Activated CD8-positive, alpha-beta memory T cell treated with anti-CD3 and anti-CD28 coated beads, Interleukin-2, amount 50 U/mL, for 1 hour (primary cell): Measurements from ENCODE around the gene STUM.

Experiments
- DNase-seq: peaks from one replicate; pipeline ENCODE4 v3.0.0-alpha.2; 2020; ENCODE audit errors: extremely low read depth

STUM gene

GRCh38 chr1:226560243-226560642 is 11.7 kb downstream of the STUM start:
- DNase-seq, result no peak

GRCh38 chr1:226562989-226563388 is 14.4 kb downstream of the STUM start:
- no peak for DNase-seq

GRCh38 chr1:226563666-226564065 is 15.1 kb downstream of the STUM start:
- DNase-seq, result no peak

- DNase-seq, result no peak
Measured at GRCh38 chr1:226565476-226565875, 16.9 kb downstream of the STUM start.

GRCh38 chr1:226566234-226566633 is 17.7 kb downstream of the STUM start:
- DNase-seq, result no peak

GRCh38 chr1:226566760-226567159 is 18.2 kb downstream of the STUM start:
- DNase-seq, result no peak

- DNase-seq, result no peak
Measured at GRCh38 chr1:226568077-226568831, 19.7 kb downstream of the STUM start.

- no peak for DNase-seq
Measured at GRCh38 chr1:226568975-226569741, 20.6 kb downstream of the STUM start.

GRCh38 chr1:226569879-226570547 is 21.4 kb downstream of the STUM start:
- DNase-seq, result no peak

GRCh38 chr1:226571893-226572292 is 23.3 kb downstream of the STUM start:
- no peak for DNase-seq

GRCh38 chr1:226572325-226572726 is 23.8 kb downstream of the STUM start:
- DNase-seq, result no peak

GRCh38 chr1:226574044-226574443 is 25.5 kb downstream of the STUM start:
- no peak for DNase-seq

- DNase-seq, result no peak
Measured at GRCh38 chr1:226574591-226575435, 26.2 kb downstream of the STUM start.

- no peak for DNase-seq
Measured at GRCh38 chr1:226575436-226575720, 26.8 kb downstream of the STUM start.

- DNase-seq, result no peak
Measured at GRCh38 chr1:226575739-226576378, 27.3 kb downstream of the STUM start.

GRCh38 chr1:226576601-226577000 is 28.0 kb downstream of the STUM start:
- DNase-seq, result no peak

- DNase-seq, result no peak
Measured at GRCh38 chr1:226577401-226578180, 29.0 kb downstream of the STUM start.

GRCh38 chr1:226578946-226579578 is 30.5 kb downstream of the STUM start:
- DNase-seq, result no peak

- no peak for DNase-seq
Measured at GRCh38 chr1:226579781-226580323, 31.3 kb downstream of the STUM start.
